Midbrain (tissue), 1 donor: ENCODE data around the gene EXOC2.

ENCODE experiments used
- DNase-seq: peaks from one replicate; lab custom pipeline; 2025; lab: John Stamatoyannopoulos, UW

EXOC2 gene

DNA sequence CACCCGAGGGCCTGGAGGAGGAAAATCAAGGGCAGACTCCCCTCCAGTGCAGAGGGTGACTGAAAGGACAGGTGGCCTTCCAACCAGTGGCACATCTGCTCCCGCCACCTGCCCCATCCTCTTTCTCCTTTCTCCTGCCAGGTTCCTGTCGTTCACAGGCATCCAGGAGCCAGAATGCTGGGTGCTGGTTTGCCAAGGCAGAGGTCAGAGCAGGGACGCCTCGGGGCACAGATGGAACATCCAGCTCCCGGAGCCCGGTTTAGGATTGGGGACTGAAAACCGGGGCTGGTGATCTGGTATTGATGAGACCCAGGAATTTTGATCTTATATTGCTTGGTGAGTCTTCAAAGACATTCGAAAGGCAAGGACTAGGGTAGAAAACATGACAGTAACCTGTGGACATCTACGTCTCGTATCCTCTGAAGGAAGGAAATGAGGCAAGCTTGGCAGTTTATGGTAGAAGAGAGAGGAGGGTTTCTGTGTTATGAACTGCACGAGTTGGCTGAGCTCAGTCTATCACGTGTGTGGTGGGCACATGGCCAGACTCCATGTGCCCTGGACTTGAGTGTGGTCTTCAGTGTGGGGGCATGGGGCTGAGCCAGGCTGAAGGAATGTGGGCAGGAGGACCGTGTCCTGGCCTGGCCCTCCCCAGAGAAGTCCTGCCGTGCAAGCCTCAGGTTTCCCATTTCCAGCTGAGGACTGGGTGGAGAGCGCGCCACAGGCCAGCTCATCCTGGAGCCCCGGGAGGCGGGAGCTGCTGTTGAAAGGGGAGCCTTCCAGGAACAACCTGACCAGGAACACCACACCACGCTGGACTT is 227.2 kb downstream of the EXOC2 start:
- no peak for DNase-seq

DNA sequence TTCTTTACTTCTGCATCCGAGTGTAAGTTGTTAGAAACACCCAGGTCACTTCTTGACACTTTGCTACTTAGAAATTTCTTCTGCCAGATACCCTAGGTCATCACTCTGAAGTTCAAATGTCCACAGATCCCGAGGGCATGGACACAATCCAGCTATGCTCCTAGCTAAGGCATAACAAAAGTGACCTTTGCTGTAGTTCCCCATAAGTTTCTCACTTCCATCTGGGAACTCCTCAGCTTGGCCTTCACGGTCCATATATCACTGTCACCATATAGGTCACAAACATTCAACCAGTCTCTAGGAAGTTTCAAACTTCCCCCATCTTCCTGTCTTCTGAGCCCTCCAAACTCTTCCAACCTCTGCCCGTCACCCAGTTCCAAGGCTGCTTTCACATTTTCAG is 236.1 kb downstream of the EXOC2 start:
- DNase-seq, result no peak

DNA sequence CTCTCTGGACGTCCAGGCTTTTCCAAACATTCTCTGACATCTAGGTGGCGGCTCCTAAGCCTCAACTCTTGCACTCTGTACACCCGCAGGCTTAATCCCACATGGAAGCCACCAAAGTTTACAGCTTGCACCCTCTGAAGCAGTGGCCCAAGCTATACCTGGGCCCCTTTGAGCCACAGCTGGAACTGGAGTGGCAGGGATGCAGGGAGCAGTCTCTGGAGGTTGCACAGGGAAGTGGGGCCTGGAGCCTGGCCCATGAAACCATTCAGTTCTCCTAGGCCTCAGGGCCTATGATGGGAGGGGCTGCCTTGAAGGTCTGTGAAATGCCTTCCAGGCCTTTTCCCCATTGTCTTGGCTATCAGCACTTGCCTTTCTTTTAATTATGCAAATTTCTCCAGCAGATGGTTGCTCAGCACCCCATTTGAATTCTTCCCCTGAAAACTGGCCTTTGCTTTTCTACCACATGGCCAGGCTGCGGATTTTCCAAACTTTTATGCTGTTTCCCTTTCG is 236.5 kb downstream of the EXOC2 start:
- DNase-seq, result no peak

DNA sequence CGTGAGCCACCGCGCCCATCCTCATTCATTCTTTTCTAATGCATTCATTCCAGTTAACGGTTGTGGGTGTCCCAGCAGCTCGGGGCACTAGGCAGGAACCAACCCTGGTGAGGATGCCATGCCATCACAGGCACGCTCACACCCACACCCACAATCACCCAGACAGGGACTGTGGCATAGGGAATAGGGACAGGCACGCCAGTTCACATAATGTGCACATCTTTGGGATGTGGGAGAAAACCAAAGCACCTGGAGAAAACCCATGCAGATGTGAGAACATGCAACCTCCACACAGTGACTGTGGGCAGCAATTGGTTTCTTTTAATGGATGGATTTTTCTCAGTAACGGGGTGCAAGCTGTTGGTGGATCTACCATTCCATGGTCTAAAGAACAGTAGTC is 237.1 kb downstream of the EXOC2 start:
- DNase-seq, result no peak

DNA sequence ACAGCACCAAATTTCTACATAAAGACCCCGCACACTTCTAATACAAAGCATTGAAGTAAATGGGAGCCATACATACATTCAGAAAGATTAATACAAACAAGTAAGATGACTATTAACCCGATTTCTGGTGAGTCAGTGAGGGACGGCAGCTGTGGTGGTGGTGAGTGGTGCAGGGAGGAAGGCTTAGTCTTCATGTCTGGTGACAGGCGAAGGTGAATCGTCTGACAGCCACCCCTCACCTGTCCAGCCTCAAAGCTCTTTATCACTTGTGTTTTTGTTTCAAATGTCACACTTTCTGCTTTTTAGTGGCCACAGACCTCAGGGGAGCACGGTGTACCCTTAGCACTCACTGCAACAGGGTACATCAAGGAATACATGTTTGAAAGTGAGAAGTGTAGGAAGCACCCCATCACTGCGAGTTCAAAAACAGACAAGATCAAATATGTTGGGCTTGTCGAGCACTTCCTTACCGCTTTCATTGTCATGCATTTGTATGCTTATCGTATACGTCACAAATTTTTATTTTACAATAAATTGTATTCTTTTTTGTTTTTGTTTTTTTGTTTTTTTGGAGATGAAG is 237.8 kb downstream of the EXOC2 start:
- no peak for DNase-seq

DNA sequence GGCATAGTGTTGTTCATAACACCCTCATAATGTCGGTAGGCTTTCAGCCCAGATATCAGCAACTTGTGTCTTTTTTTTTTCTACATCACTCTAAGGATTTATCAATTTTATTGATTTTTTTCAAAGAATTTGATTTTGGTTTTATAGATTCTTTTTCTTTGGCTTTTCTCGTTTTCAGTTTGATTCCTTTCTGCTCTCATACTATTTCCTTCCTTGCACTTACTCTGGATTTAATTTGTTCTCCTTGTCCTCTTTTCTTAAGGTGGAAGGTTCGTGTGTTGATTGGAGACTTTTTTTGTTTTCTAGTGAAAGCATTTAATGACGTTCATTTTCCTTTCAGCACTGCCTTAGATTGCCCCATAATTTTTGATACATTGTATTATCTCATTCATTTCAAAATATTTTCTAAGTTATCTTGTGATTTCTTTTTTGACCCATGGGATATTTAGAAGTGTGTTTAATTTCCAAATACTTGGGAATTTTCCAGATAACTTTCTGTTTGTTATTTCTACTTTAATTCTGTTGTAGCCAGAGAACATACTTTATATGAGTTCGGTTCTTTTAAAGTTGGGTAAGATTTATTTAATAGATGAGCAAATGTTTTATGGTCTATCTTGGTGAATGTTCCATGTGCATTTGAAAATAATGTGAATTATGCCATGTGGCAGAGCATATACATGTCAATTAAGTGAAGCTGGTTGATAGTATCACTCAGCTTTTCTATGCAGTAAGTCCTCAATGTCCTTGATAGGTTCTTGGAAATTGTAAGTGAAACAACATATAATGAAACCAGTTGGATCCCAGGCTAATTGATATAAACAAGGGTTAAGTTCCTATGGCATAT is 238.6 kb downstream of the EXOC2 start:
- DNase-seq, result no peak

DNA sequence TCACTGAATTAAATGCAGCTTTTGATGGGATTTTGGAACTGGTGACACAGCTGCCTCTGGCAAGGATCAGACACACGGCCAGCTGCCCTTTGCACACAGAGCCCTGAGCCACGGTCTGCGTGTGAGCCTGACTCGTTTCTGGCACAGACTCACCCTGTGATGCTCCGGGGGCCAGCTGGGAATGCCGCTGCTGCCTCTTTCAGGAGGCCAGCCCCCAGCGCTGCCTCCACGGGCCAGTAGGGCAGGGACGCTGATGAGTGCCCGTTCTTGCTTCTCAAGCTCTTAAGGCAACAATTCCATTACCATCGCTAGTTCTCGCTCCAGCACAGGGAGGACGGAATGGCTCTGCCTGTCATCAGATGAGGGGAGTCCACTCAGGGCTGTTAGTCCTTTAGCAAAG is 239.8 kb downstream of the EXOC2 start:
- peak; percentile 54 for DNase-seq

DNA sequence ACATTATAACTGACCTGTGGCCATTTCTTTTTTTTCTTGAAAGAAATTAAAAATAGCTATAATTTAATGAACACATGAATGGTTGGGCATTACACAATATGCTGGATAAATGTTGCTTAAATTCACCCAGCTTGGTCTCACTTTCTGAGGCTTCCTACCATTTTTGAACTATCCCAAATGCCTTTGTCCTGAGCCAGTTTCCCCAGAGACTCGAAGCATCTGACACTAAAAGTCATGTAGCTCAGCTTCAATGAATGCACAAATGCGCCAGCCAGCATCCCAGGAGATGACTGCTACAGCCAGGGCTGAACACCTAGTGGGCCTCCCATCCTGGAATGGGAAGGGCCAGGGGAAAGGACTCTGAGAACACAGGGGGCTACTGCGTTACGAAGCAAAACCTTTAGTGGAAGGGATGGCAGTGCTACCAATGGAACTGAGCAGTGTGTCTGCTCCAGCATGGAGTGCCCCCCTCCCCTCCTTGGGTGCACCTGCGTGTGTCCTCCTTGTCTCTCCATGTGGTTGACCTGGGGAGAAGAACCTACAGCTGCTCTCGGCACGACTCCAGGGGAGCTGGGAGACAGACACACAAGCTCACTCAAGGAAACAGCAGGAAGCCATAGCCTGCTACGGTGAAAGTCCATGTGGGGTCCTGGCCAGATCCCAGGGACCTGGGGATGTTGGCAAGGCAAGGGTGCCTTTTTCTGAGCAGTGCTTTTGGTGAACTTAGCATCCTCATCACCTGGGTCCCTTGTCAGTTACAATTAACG is 240.5 kb downstream of the EXOC2 start:
- DNase-seq, result no peak

DNA sequence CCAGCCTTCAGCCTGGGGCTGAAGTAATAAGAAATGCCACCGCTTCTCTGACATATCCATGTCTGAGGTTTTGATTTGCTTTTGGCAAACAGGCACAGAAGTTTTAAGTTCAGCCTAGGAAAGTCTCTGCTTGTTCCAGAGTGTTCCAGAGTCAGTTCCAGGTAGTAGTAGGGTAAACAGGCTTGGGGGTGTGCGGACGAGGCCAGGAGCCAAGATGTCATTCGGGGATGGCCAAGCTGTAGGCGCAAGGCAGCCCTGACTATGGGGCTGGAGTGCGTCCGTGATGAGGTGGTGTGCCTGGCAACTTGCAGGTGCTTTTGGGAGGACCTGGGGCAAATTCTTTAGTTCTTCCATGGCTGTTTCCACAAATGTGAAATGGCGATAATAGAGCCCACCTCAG is 241.1 kb downstream of the EXOC2 start:
- no peak for DNase-seq

DNA sequence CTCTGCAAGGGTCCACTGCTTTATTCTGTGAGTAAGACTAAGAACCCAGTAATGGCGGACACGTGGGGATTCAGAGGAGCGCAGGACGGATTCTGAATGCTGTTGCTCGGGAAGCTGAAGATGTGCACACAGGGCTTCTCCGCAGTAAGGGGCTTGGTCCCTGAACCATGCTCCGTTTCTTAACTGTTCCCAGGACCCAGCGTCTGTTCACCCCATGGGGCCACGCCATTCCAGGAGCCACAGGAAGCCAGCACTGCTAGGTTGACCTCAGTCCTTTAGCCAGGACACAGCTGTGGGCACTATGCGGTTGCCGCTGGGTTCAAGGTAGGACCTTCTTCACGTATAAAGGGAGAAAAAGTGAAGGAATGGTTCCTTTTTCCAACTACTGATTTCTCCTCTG is 241.6 kb downstream of the EXOC2 start:
- DNase-seq, result no peak

DNA sequence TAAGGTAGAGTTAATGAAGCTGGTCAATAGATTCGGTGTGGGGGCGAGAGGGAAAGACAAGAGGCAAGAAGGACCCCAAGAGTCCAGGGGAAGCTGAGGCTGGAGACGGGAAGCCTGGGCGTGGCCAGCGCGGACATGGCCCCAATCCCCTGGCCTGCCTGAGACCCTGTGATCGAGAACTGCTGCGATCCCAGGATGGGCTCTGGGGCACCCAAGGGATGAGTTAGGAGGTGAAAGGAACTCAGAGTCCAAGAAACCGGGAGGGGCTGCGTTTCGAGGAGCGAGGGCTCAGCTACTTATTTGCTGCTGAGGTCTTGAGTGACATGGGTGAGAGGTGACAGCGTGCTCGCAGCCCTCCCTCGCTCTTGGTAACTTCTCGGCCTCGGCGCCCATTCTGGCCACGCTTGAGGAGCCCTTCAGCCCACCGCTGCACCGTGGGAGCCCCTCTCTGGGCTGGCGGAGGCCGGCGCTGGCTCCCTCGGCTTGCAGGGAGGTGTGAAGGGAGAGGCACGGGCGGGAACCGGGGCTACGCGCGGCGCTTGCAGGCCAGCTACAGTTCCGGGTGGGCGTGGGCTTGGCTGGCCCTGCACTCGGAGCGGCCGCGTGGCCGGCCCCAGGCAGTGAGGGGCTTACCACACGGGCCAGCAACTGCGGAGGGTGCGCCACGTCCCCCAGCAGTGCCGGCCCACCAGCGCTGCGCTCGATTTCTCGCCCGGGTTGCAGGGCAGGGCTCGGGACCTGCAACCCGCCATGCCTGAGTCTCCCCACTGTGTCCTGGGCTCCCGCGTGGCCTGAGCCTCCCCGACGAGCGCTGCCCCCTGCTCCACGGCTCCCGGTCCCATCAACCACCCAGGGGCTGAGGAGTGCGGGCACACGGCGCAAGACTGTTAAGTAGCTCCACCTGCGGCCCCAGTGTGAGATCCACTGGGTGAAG is 243.2 kb downstream of the EXOC2 start:
- DNase-seq, result no peak

DNA sequence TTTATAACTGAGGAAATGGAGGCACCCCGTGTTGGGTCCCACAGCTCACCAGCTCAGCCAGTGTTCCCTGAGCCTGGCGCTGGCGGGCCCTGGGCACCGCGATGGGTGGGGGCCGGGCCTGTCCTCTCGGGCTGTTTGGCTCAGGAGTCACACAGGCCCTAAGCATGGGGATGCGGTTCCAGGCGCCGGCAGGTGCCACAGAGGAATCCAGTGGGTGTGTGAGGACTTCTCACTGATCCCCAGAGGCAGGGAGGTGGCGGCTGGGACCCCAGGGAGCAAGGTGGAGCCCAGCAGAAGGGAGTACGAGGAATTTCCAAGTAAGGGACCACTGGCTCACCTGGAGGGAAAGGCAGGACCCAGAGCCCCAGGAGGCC is 243.9 kb downstream of the EXOC2 start:
- DNase-seq, result no peak

DNA sequence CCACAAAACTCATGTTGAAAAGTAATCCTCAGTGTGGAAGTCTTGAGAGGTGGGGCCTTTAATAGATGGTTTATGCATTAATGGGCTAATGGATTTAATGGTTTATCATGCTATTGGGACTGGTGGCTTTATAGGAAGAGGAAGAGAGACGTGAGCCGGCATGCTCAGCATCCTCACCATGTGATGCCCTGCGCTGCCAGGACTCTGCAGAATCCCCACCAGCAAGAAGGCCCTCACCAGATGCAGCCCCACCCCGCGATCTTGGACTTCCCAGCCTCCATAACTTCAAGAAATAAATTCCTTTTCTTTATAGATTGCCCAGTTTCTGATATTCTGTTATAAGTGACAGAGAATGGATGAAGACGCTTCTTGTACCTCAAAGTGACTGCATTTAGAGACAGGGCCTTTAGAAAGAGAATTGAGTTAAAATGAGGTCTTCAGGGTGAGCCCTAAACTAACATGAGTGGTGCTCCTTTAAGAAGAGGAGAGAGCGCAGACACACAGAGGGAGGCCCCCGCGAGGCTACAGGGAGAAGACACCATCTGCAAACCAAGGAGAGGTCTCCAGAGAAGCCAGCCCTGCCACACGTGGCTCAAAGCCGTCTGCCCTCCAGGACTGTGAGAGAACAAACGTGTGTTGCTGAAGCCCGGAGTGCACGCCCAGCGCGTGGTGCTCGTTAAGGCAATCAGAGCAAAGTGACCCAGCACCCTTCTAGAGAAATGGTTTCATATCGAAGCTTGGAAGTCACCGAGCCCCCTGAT is 244.5 kb downstream of the EXOC2 start:
- no peak for DNase-seq

DNA sequence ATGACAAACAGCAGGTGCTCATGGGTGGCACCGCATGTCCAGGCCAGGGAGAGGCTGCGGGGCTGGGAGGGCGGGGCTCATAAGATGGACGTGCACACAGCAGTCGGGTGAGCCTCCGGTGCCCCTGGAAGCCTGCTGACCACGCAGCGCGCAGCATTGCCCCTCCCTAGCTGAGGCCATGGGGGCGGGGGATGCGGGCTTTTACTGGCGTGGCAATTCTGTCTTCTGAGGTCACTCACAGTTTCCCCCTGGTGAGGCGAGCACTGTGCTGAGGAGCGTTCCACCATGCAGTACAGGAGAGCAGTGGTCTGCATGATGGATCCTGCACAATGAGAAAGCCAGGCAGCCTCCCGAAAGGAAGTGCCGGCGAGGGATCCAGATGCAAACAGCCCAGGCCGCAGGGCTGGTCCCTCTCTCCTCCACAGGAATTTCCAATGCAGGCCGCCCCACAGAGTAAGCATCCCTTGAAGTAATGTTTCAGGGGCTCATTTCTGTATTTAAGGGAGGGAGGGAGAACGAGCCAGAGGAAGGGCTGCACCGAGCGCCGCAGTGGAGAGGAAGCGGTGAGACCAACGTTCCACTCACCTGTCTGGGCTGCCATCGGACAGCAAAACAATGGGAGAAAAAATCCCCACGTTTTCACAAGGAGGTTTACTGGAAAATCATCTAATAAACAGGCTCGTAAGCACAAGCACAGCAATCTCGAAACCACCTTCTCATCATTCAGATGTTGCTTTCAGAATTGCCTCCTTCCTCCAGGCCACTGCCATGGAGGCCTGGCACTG is 245.4 kb downstream of the EXOC2 start:
- no peak for DNase-seq

DNA sequence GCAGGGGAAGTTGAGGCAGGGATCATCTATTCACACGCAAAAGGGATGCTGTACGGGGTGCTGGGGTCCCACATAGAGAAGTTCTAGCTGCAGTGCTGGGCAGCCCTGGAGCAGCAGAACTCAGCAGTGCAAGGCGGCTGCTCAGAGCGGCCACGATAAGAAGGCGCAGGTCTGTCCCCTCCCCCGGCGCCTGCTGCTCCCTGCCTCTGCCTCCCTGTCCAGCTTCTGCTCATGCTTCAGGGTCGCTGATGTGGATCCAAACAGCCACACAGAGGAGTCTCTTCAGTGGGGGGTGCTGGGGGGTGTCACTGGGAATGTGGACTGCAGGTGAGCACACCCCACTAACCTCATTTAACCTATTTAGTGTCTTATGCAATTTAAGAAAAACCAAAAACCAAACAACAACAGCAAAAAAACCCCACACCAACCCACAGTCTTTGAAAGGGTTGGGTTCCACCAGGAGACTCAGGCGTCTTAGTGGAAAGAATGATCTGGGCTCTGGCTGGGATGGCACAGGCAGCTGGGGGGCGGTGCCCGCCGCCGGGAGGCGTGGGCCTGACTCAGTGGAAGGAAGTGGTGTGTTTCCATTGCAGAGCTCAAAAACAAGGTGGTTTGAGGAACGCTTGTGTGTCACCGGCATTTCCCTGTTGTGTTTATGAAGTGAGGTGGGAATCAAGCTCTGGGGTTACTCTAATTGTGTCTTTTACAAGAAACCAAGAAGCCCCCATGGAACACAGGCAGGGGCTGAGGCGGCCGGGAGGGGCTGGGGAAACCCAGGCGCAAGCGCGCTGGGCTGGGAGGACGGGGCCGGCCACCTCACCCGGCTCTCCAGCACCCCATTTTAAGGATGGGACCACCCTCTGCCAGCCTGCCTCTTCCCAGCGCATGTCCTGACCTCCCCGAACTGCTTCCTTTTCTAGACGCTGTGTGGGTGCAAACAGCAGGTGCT is 246.2 kb downstream of the EXOC2 start:
- no peak for DNase-seq

DNA sequence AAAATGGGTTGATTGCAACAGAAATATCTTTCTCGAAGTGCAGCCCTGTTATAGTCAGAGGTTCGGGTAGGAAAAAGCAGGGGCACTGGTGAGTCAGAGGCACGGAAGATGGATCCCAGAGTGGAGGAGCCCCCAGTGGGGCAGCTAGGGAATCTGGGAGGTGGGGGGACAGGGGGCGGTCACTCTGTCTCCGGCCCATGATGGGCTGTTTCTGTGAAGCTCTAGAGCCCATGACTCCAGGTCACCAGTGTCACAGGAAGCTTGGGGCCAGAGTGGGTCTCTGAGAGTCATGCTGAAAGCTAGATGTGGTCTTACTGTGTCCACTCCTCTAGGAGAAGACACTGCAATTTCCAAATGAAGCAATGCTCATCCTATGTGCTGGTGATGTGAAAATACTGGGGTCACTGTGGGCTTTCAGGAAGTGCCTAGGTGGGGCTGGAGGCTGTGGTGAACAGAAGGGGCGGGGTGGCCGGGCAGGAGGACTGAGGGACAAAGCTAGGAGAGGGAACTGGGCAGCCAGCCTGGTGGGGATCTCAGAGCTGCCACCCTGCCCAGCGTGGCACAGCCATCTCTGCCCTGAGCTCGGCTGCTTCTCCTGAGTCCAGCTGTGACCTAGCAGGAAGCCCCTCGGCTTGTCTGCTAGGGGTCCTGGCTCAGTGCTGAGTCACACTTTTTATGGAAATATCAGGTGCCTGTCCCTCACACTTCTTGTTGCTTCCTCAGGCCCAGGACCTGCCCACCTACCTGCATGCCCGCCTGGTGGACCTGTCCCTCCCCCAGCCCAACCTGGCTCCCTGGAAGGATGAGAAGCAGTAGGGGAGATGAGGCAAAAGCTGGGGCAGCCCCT is 247.1 kb downstream of the EXOC2 start:
- no peak for DNase-seq

DNA sequence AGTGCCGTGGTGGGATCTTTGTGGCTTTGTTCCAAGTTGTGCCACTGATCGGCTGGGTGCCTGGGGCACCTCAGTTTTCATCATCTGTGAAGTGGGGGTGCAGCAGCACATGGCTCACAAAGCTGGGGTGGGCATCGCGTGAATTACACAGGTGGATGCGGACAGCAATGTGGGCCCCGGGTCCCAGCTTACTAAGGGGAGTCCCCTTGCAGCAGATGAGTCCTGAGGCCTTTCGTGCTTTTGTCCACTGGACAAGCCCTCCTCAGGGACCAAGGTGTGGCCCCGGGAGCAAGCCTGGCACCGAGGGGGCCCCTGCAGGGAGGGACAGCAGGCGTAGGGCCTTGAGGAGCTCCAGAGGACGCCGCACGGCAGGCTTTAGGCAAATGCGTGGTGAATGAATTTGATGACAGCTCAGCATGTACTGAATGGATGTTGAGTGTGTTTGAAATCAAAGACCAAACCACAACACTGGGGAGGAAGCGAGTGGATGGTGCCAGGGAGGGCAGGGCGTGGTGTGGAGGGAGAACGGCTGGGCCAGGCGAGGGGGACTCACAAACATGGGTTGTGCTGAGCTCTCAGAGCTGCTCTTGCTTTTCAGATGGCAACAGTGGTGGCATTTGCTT is 248.2 kb downstream of the EXOC2 start:
- no peak for DNase-seq
